ENCODE results near the gene TIMM21. TPM values are rescaled to one million over a fixed set of nuclear protein-coding genes. Genes with fewer than 3 reads are reported as not detected.

Gene TIMM21
- total RNA-seq, 5 donors from 2014 or later (not counting 1 experiment from before 2014, with no cell fraction given) = 14.6 to 20.9 (median 18.6) TPM

- 80% methylated on average over 2 of the region's 11 CpGs for WGBS (ENCODE audit: insufficient coverage)
- no peaks in the 10 kb centered on the region for H3K4me1 ChIP-seq (ENCODE audit: control insufficient read depth in 1 of 2, extremely low read depth in 1 of 2, insufficient read depth in 2 of 2, low read length in 2 of 2)
- peaks cover 5 to 27% of the 10 kb centered on the region in 2 donors for H3K36me3 ChIP-seq (ENCODE audit: control insufficient read depth in 2 of 2, extremely low read depth in 1 of 2, insufficient read depth in 1 of 2, low read length in 1 of 2)
- no peaks in the 10 kb centered on the region for H3K9me3 Mint-ChIP-seq
- ChIA-PET CTCF (no interaction called here), POLR2A (no interaction called here)
- H3K27ac ChIP-seq (ENCODE audit: low read length) = no peak overlapping the region
- DNase-seq = no peak
- H3K27me3 ChIP-seq (replicated peaks in 1 of 2; ENCODE audit: control insufficient read depth in 2 of 2, extremely low read depth in 1 of 2, insufficient read depth in 2 of 2, low read length in 1 of 2) = no peaks in the 10 kb centered on the region
- ATAC-seq (replicated peaks in 1 of 4) = no peak
- peak overlapping the region in 1 of 2 donors; percentile 7 for H3K27ac Mint-ChIP-seq
- H3K4me3 Mint-ChIP-seq = no peak overlapping the region
- H3K27me3 Mint-ChIP-seq = no peaks in the 10 kb centered on the region
- no peaks in the 10 kb centered on the region for H3K9me3 ChIP-seq
- no peak overlapping the region for H3K4me3 ChIP-seq (ENCODE audit: control insufficient read depth in 1 of 2, extremely low read depth in 1 of 2, low read length in 1 of 2)
- no peaks in the 10 kb centered on the region for H3K4me1 Mint-ChIP-seq
- peaks cover 29% of the 10 kb centered on the region for H3K36me3 Mint-ChIP-seq
Measured at GRCh38 chr18:74163019-74163660, 14.8 kb downstream of the TIMM21 start.

DNA sequence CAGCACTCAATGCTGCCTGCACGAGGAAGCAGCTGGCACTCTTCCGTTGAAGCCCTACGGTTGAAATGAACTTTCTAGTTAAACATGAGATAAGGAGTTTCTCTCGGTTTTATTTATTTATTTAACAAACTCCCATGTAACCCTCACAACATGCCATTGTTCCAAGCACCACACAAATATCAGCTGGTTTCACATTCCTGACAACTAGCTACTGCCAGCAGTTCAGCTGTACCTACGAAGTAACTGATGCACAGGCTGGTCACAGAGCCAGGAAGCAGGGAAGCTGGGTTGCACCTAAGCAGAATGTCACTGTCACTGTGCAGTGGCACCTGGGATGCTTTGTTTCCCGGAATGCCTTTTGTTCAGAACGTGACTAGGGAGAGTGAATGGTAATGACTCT is 18.1 kb downstream of the TIMM21 start:
- DNase-seq (no peak), ATAC-seq (replicated peaks in 1 of 4) (no peak)
- Histone ChIP-seq H3K36me3 (ENCODE audit: control insufficient read depth in 2 of 2, extremely low read depth in 1 of 2, insufficient read depth in 1 of 2, low read length in 1 of 2) (peaks cover 0 to 3% of the 10 kb centered on the region in 2 donors), H3K27me3 (replicated peaks in 1 of 2; ENCODE audit: control insufficient read depth in 2 of 2, extremely low read depth in 1 of 2, insufficient read depth in 2 of 2, low read length in 1 of 2) (peaks cover 0 to 3% of the 10 kb centered on the region in 2 experiments), H3K4me3 (ENCODE audit: control insufficient read depth in 1 of 2, extremely low read depth in 1 of 2, low read length in 1 of 2) (no peak overlapping the region), H3K27ac (ENCODE audit: low read length) (no peak overlapping the region), H3K4me1 (ENCODE audit: control insufficient read depth in 1 of 2, extremely low read depth in 1 of 2, insufficient read depth in 2 of 2, low read length in 2 of 2) (no peaks in the 10 kb centered on the region), H3K9me3 (no peaks in the 10 kb centered on the region)
- H3K4me3 Mint-ChIP-seq = no peak overlapping the region
- POLR2A ChIA-PET = no interaction called here
- H3K9me3 Mint-ChIP-seq = no peaks in the 10 kb centered on the region
- no peak overlapping the region for H3K27ac Mint-ChIP-seq
- H3K27me3 Mint-ChIP-seq = peaks cover 5 to 6% of the 10 kb centered on the region in 2 donors
- no peaks in the 10 kb centered on the region for H3K4me1 Mint-ChIP-seq
- H3K36me3 Mint-ChIP-seq = peaks cover 7% of the 10 kb centered on the region
- CTCF ChIA-PET = no interaction called here
- 75% methylated on average over 3 of the region's 7 CpGs for WGBS (ENCODE audit: insufficient coverage)

DNA sequence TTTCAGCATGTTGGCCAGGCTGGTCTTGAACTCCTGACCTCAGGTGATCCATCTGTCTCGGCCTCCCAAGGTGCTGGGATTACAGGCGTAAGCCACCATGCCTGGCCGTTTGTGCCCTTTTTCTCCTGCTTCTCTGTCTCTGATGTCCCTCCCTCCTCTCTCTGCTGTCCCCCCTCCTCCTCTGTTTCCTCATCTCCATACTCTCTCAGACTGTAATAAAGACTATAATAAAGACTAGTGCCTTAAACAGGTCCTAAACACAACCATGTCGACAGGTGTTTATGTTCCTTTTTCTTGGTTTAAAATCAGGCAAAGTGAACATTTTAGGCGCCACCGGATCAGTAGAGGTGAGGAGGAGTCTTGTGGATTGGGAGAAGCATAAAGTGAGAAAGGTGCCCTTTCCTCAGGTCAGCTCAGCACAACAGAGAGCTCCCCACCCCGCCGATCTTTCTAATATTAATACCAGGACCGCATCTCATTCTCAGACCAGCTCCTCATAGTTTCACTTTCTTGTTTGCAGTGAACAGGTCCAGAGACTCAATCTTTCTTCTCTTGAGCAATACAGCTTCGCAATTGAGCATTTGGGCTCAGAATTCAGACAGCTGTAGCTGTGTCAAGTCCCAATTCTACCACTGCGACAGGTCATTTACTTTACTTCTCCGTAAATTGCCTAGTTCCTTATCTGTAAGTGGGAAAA is 23.7 kb downstream of the TIMM21 start:
- no peaks in the 10 kb centered on the region for H3K36me3 Mint-ChIP-seq
- ATAC-seq (replicated peaks in 1 of 4) (no peak), DNase-seq (no peak)
- peaks cover 28 to 32% of the 10 kb centered on the region in 2 donors for H3K27me3 Mint-ChIP-seq
- H3K36me3 ChIP-seq (ENCODE audit: control insufficient read depth in 2 of 2, extremely low read depth in 1 of 2, insufficient read depth in 1 of 2, low read length in 1 of 2) = no peaks in the 10 kb centered on the region
- no peak overlapping the region for H3K27ac Mint-ChIP-seq
- peaks cover 6 to 11% (median 6%) of the 10 kb centered on the region in 3 donors for H3K4me1 Mint-ChIP-seq
- H3K4me3 Mint-ChIP-seq = peak overlapping the region in 2 of 3 donors; percentile 46 to 51
- H3K4me3 ChIP-seq (ENCODE audit: control insufficient read depth in 1 of 2, extremely low read depth in 1 of 2, low read length in 1 of 2) = no peak overlapping the region
- no peaks in the 10 kb centered on the region for H3K9me3 Mint-ChIP-seq
- H3K27me3 ChIP-seq (replicated peaks in 1 of 2; ENCODE audit: control insufficient read depth in 2 of 2, extremely low read depth in 1 of 2, insufficient read depth in 2 of 2, low read length in 1 of 2) = peaks cover 0 to 17% of the 10 kb centered on the region in 2 experiments
- ChIA-PET POLR2A (no interaction called here), CTCF (interaction anchor here in 1 of 2 donors (0.9 kb wide), 1 partner anchor 11 kb away, joined by 3 read pairs; no protein-coding TSS in a partner anchor)
- WGBS (ENCODE audit: insufficient coverage) = 39% methylated on average over 6 of the region's 12 CpGs
- H3K4me1 ChIP-seq (ENCODE audit: control insufficient read depth in 1 of 2, extremely low read depth in 1 of 2, insufficient read depth in 2 of 2, low read length in 2 of 2) = no peaks in the 10 kb centered on the region
- no peak overlapping the region for H3K27ac ChIP-seq (ENCODE audit: low read length)
- no peaks in the 10 kb centered on the region for H3K9me3 ChIP-seq

DNA sequence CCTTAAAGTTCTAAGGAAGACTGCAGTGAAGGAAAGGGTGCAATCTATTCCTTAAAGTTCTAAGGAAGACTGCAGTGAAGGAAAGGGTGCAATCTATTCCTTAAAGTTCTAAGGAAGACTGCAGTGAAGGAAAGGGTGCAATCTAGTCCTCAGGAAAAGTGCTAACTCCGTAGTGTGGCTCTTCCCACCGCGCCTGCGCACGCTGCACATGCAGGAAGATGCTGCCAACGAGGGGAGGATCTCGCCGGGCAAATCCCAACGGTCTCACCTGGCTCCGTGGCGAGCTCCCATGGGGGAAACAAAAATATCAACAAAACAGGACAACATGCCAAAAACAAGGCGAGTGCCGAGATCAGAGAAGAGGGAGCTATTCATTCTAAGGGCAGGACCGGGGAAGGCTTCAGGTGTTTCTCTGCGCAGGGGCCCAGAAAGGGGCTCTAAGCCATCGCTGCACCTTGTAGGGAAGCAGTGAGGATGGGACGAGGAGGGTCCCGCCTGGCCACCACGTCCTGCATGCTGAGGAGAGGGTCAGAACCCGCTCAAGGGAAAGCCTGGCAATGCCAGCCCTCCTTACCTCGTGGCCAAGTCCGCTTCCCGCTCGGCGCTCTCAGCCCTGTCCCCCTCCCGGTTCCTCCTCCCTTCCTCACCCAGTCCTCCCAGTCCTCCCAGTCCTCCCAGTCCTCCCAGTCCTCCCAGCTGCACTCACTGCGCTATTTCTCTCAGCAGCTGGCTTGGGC is 24.5 kb downstream of the TIMM21 start:
- Mint-ChIP-seq H3K27ac (peak overlapping the region in 1 of 2 donors; percentile 47), H3K9me3 (no peaks in the 10 kb centered on the region), H3K36me3 (no peaks in the 10 kb centered on the region), H3K27me3 (peaks cover 28 to 33% of the 10 kb centered on the region in 2 donors), H3K4me1 (peaks cover 6 to 11% (median 6%) of the 10 kb centered on the region in 3 donors), H3K4me3 (no peak overlapping the region)
- ATAC-seq (replicated peaks in 1 of 4) = no peak
- H3K27me3 ChIP-seq (replicated peaks in 1 of 2; ENCODE audit: control insufficient read depth in 2 of 2, extremely low read depth in 1 of 2, insufficient read depth in 2 of 2, low read length in 1 of 2) = peaks cover 0 to 17% of the 10 kb centered on the region in 2 experiments
- ChIA-PET CTCF (interaction anchor here in 1 of 2 donors (0.9 kb wide), 1 partner anchor 12 kb away, joined by 3 read pairs; no protein-coding TSS in a partner anchor), POLR2A (no interaction called here)
- H3K27ac ChIP-seq (ENCODE audit: low read length) = no peak overlapping the region
- WGBS (ENCODE audit: insufficient coverage) = 84% methylated on average over 25 of the region's 27 CpGs
- no peaks in the 10 kb centered on the region for H3K9me3 ChIP-seq
- H3K4me3 ChIP-seq (ENCODE audit: control insufficient read depth in 1 of 2, extremely low read depth in 1 of 2, low read length in 1 of 2) = no peak overlapping the region
- H3K4me1 ChIP-seq (ENCODE audit: control insufficient read depth in 1 of 2, extremely low read depth in 1 of 2, insufficient read depth in 2 of 2, low read length in 2 of 2) = no peaks in the 10 kb centered on the region
- DNase-seq = no peak
- H3K36me3 ChIP-seq (ENCODE audit: control insufficient read depth in 2 of 2, extremely low read depth in 1 of 2, insufficient read depth in 1 of 2, low read length in 1 of 2) = no peaks in the 10 kb centered on the region

GRCh38 chr18:74173434-74173750 is 25.1 kb downstream of the TIMM21 start:
- 79% methylated on average over 3 of the region's 11 CpGs for WGBS (ENCODE audit: insufficient coverage)
- H3K4me1 Mint-ChIP-seq = peaks cover 6 to 11% (median 6%) of the 10 kb centered on the region in 3 donors
- Histone ChIP-seq H3K27ac (ENCODE audit: low read length) (no peak overlapping the region), H3K4me1 (ENCODE audit: control insufficient read depth in 1 of 2, extremely low read depth in 1 of 2, insufficient read depth in 2 of 2, low read length in 2 of 2) (no peaks in the 10 kb centered on the region), H3K4me3 (ENCODE audit: control insufficient read depth in 1 of 2, extremely low read depth in 1 of 2, low read length in 1 of 2) (no peak overlapping the region), H3K9me3 (no peaks in the 10 kb centered on the region), H3K36me3 (ENCODE audit: control insufficient read depth in 2 of 2, extremely low read depth in 1 of 2, insufficient read depth in 1 of 2, low read length in 1 of 2) (no peaks in the 10 kb centered on the region), H3K27me3 (replicated peaks in 1 of 2; ENCODE audit: control insufficient read depth in 2 of 2, extremely low read depth in 1 of 2, insufficient read depth in 2 of 2, low read length in 1 of 2) (peaks cover 0 to 17% of the 10 kb centered on the region in 2 experiments)
- ChIA-PET POLR2A (no interaction called here), CTCF (no interaction called here)
- H3K27me3 Mint-ChIP-seq = peaks cover 28 to 33% of the 10 kb centered on the region in 2 donors
- no peaks in the 10 kb centered on the region for H3K36me3 Mint-ChIP-seq
- ATAC-seq (replicated peaks in 1 of 4) (no peak), DNase-seq (no peak)
- no peak overlapping the region for H3K4me3 Mint-ChIP-seq
- H3K27ac Mint-ChIP-seq = no peak overlapping the region
- no peaks in the 10 kb centered on the region for H3K9me3 Mint-ChIP-seq

DNA sequence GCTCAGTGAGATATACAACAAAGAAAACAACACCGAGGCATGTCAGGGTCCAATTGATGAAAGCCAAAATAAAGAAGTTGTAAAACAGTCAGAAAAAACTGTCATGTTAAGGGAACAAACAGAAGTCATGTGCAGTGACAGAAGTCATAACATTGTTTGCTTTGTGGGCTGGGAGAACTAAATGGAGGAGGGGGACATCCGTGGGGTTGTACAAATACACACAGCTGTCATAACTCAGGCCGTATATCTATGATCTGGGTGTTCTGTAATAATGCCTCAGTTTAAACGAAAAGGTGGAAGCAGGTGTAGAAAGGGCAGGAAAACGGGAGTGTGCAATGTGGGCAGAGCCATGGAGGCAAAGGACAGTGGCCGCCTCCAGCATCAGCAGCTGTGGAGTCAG is 27.3 kb downstream of the TIMM21 start:
- Histone ChIP-seq H3K4me3 (ENCODE audit: control insufficient read depth in 1 of 2, extremely low read depth in 1 of 2, low read length in 1 of 2) (no peak overlapping the region), H3K36me3 (ENCODE audit: control insufficient read depth in 2 of 2, extremely low read depth in 1 of 2, insufficient read depth in 1 of 2, low read length in 1 of 2) (no peaks in the 10 kb centered on the region), H3K27me3 (replicated peaks in 1 of 2; ENCODE audit: control insufficient read depth in 2 of 2, extremely low read depth in 1 of 2, insufficient read depth in 2 of 2, low read length in 1 of 2) (peaks cover 0 to 17% of the 10 kb centered on the region in 2 experiments), H3K27ac (ENCODE audit: low read length) (no peak overlapping the region), H3K4me1 (ENCODE audit: control insufficient read depth in 1 of 2, extremely low read depth in 1 of 2, insufficient read depth in 2 of 2, low read length in 2 of 2) (no peaks in the 10 kb centered on the region), H3K9me3 (no peaks in the 10 kb centered on the region)
- H3K27ac Mint-ChIP-seq = no peak overlapping the region
- ChIA-PET CTCF (interaction anchor here in 1 of 2 donors (0.5 to 0.7 kb wide), 2 partner anchors 19 to 24 kb away, joined by 4 read pairs; no protein-coding TSS in a partner anchor), POLR2A (interaction anchor here in 1 of 2 donors (0.6 kb wide), 1 partner anchor 11 kb away, joined by 3 read pairs; no protein-coding TSS in a partner anchor)
- H3K27me3 Mint-ChIP-seq = peaks cover 27 to 29% of the 10 kb centered on the region in 2 donors
- no peaks in the 10 kb centered on the region for H3K36me3 Mint-ChIP-seq
- no peak for DNase-seq
- ATAC-seq (replicated peaks in 1 of 4) = no peak
- no peak overlapping the region for H3K4me3 Mint-ChIP-seq
- H3K4me1 Mint-ChIP-seq = peaks cover 6 to 11% (median 6%) of the 10 kb centered on the region in 3 donors
- no peaks in the 10 kb centered on the region for H3K9me3 Mint-ChIP-seq
- no CpG with 5 or more reads among the region's 6 CpGs for WGBS (ENCODE audit: insufficient coverage)

Data from T-cell (primary cell).